GM18870 (cell line): ENCODE data around the gene FMR1NB.
A peak's percentile ranks its signal among the peaks of the same experiment; 100 is the strongest.

Experiments
- ATAC-seq: cut with Tn5 transposase; IDR thresholded peaks from one replicate; pipeline ENCODE4 v1.9.1; 2021; ENCODE audit warnings: moderate library complexity; ENCODE audit not compliant: unreplicated experiment

Gene FMR1NB

DNA sequence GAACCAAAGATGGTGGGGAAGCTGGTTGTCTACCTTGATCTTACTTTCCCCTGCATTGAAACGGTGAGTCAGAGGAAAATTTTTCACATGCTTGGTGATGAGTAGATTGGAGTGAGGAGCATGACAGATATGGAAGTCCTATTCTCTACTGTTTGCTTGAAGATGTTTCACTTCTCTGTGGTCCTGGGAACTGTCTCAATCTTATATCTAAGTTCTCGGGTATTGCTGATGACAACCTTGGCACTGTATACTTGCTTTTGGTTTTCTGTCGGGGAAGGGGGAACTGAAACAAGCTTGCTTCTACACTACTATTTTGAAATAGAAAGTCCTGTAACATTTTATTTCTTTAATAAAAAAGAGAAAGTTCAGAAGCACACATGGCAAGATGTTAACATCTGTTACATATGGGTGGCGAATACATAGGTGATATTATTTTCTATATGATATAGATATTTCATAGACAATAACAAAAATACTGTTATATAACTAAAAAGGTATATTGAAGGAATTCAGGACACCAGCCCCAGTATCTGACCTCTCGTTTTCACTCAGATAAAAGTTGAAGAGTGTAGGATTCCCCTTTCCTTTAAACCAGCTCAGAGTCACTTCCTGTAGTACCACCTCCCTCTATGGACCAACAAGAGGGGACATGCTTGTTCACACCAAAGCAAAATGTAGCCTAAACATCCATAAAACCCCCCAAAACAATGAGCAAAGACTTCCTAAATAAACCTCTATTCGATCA is 88.8 kb downstream of the FMR1NB start:
- peak; percentile 97 for ATAC-seq

DNA sequence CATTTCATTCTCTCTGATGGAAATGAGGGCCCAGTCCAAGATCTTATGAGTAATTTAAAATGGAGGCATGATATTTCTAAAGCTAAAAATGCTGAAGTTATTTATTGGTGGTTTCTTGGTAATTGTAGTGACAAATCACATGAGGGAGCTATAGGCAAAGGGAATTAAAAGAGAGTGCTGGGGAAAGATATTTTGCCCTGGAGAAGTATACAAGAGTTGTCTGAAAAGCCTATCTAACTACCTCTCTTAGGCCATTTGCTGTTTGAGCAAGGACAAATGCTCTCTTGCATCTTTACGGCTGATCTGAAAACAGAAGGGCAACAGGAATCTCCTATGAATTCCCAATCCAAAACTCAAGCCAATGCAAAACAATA is 89.4 kb downstream of the FMR1NB start:
- ATAC-seq = no peak
